WTC11 (cell line): Measurements from ENCODE around the gene EPHX1. TPM values are rescaled to one million over a fixed set of nuclear protein-coding genes. Genes with fewer than 3 reads are reported as not detected.

ENCODE experiments used
- ATAC-seq: fragments of 200-7000 bp; cut with Tn5 transposase; 2 replicates; pipeline ENCODE4 v1.10.0; 2021; ENCODE audit warnings: mild to moderate bottlenecking, moderate library complexity
- CTCF ChIA-PET: fragments of 300-600 bp; sonication (Branson Sonifier 250); formaldehyde crosslinking; loops from one replicate; lab custom pipeline; 2021; ENCODE audit warnings: antibody characterized with exemption; lab: Charles Lee
- POLR2A ChIA-PET: fragments of 350-600 bp; sonication (Branson Sonifier 250); formaldehyde crosslinking; loops from one replicate; lab custom pipeline; 2021; ENCODE audit warnings: antibody characterized with exemption; lab: Charles Lee
- DNase-seq: peaks from one replicate; pipeline ENCODE4 v3.0.0; 2021; ENCODE audit warnings: low spot score
- H3K27ac Mint-ChIP-seq: 2 replicates; pipeline ENCODE4 v1.8.0; 2021; ENCODE audit warnings: mixed read lengths
- H3K27me3 Mint-ChIP-seq: 2 replicates; pipeline ENCODE4 v1.8.0; 2021; ENCODE audit warnings: low read depth, mild to moderate bottlenecking, moderate library complexity, mixed read lengths
- H3K36me3 Mint-ChIP-seq: 2 replicates; pipeline ENCODE4 v1.8.0; 2021; ENCODE audit warnings: mixed read lengths
- H3K4me1 Mint-ChIP-seq: 2 replicates; pipeline ENCODE4 v1.8.0; 2022; ENCODE audit warnings: mixed read lengths
- H3K4me3 Mint-ChIP-seq: 2 replicates; pipeline ENCODE4 v1.8.0; 2021; ENCODE audit warnings: mild to moderate bottlenecking, moderate library complexity, mixed read lengths
- H3K9me3 Mint-ChIP-seq: 2 replicates; pipeline ENCODE4 v1.8.0; 2021; ENCODE audit warnings: mixed read lengths
- CREB1 ChIP-seq: sonication (generic); formaldehyde crosslinking; IDR thresholded peaks from 2 replicates; pipeline ENCODE4 v1.8.0; 2023; ENCODE audit warnings: mild to moderate bottlenecking, missing genetic modification reagents
- ELF4 ChIP-seq: sonication (generic); formaldehyde crosslinking; IDR thresholded peaks from 2 replicates; pipeline ENCODE4 v1.8.1; 2022; ENCODE audit warnings: low read depth, mild to moderate bottlenecking, moderate library complexity, missing genetic modification reagents
- ESRRA ChIP-seq: sonication (generic); formaldehyde crosslinking; IDR thresholded peaks from 2 replicates; pipeline ENCODE4 v1.8.1; 2022; ENCODE audit warnings: mild to moderate bottlenecking, missing genetic modification reagents, borderline replicate concordance
- FOXJ3 ChIP-seq: sonication (generic); formaldehyde crosslinking; IDR thresholded peaks from 2 replicates; pipeline ENCODE4 v1.9.0; 2021; ENCODE audit warnings: missing genetic modification reagents, mild to moderate bottlenecking, borderline replicate concordance
- FOXP1 ChIP-seq: sonication (generic); formaldehyde crosslinking; IDR thresholded peaks from 2 replicates; pipeline ENCODE4 v1.8.0; 2022; ENCODE audit warnings: missing genetic modification reagents, mild to moderate bottlenecking, moderate library complexity, borderline replicate concordance
- IRF2 ChIP-seq: sonication (generic); formaldehyde crosslinking; IDR thresholded peaks from 2 replicates; pipeline ENCODE4 v1.8.0; 2022; ENCODE audit warnings: low read depth, missing genetic modification reagents, borderline replicate concordance
- JAZF1 ChIP-seq: fragments of 250-450 bp; sonication (Bioruptor Pico); IDR thresholded peaks from 2 replicates; pipeline ENCODE4 v1.9.0; 2021; ENCODE audit warnings: moderate library complexity, mild to moderate bottlenecking, inconsistent platforms
- NFE2L1 ChIP-seq: sonication (generic); formaldehyde crosslinking; IDR thresholded peaks from 2 replicates; pipeline ENCODE4 v1.8.1; 2023; ENCODE audit warnings: missing genetic modification reagents
- SOX15 ChIP-seq: fragments of 250-450 bp; sonication (Bioruptor Pico); IDR thresholded peaks from 2 replicates; pipeline ENCODE4 v1.9.0; 2021; ENCODE audit warnings: mild to moderate bottlenecking
- SP1 ChIP-seq: sonication (generic); formaldehyde crosslinking; conservative IDR thresholded peaks from 2 replicates; pipeline ENCODE4 v1.8.1; 2022; ENCODE audit warnings: missing genetic modification reagents
- TCF7 ChIP-seq: sonication (generic); formaldehyde crosslinking; IDR thresholded peaks from 2 replicates; pipeline ENCODE4 v1.8.0; 2022; ENCODE audit warnings: mild to moderate bottlenecking, low read depth, missing genetic modification reagents, moderate library complexity
- ZNF121 ChIP-seq: sonication (generic); formaldehyde crosslinking; IDR thresholded peaks from 2 replicates; pipeline ENCODE4 v1.8.0; 2023; ENCODE audit warnings: missing genetic modification reagents
- ZNF138 ChIP-seq: sonication (generic); formaldehyde crosslinking; conservative IDR thresholded peaks from 2 replicates; pipeline ENCODE4 v1.8.1; 2022; ENCODE audit warnings: mild to moderate bottlenecking, moderate library complexity, missing genetic modification reagents
- ZNF317 ChIP-seq: sonication (generic); formaldehyde crosslinking; IDR thresholded peaks from 2 replicates; pipeline ENCODE4 v1.8.1; 2023; ENCODE audit warnings: low read depth, mild to moderate bottlenecking, moderate library complexity, missing genetic modification reagents, borderline replicate concordance
- ZNF416 ChIP-seq: fragments of 250-450 bp; sonication (Bioruptor Pico); IDR thresholded peaks from 2 replicates; pipeline ENCODE4 v1.9.0; 2021; ENCODE audit warnings: mild to moderate bottlenecking, inconsistent platforms
- ZNF671 ChIP-seq: fragments of 250-450 bp; sonication (Bioruptor Pico); IDR thresholded peaks from 2 replicates; pipeline ENCODE4 v1.8.0; 2021; ENCODE audit warnings: mild to moderate bottlenecking
- total RNA-seq: library from RNA; stranded (reverse); gene quantifications from 3 replicates; pipeline ENCODE4 v1.2.3, GENCODE V29; 2021
- TF ChIP-seq, protein P1 (sequence below): sonication (generic); formaldehyde crosslinking; conservative IDR thresholded peaks from 2 replicates; pipeline ENCODE4 v1.8.1; 2022; ENCODE audit warnings: mild to moderate bottlenecking, missing genetic modification reagents
- TF ChIP-seq, protein P2 (sequence below): sonication (generic); formaldehyde crosslinking; IDR thresholded peaks from 2 replicates; pipeline ENCODE4 v1.8.0; 2023; ENCODE audit warnings: missing genetic modification reagents
- TF ChIP-seq, protein P3 (sequence below): sonication (generic); formaldehyde crosslinking; IDR thresholded peaks from 2 replicates; pipeline ENCODE4 v1.8.0; 2023; ENCODE audit warnings: mild to moderate bottlenecking, missing genetic modification reagents
- TF ChIP-seq, protein P4 (sequence below): sonication (generic); formaldehyde crosslinking; IDR thresholded peaks from 2 replicates; pipeline ENCODE4 v1.8.0; 2022; ENCODE audit warnings: missing genetic modification reagents

EPHX1 gene
- total RNA-seq, 1 experiment from 2014 or later: 60.9 TPM

DNA sequence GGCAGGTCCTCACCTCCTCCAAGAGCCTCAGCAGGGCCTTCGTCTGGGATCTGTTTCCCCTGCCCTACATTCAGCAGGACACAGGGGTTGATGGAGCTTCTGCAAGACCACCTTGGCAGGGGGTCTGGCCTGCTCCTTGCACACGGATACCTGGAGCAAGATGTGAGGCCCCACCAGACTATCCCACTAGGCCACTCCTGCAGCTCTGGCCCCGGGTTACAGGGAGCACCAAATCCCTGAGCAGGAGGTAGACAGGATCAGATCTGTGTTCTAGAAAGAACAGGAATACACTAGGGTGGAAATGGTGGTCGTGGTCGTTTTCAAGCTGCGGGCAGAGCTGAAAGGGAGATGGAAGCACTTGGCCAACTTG lies 33.5 kb downstream of the EPHX1 start (continued):
- TF ChIP-seq JAZF1: no peak
- no peak for TF ChIP-seq CREB1 (CRISPR knock-in tag)
- no peak for TF ChIP-seq SOX15 (CRISPR knock-in tag)

DNA sequence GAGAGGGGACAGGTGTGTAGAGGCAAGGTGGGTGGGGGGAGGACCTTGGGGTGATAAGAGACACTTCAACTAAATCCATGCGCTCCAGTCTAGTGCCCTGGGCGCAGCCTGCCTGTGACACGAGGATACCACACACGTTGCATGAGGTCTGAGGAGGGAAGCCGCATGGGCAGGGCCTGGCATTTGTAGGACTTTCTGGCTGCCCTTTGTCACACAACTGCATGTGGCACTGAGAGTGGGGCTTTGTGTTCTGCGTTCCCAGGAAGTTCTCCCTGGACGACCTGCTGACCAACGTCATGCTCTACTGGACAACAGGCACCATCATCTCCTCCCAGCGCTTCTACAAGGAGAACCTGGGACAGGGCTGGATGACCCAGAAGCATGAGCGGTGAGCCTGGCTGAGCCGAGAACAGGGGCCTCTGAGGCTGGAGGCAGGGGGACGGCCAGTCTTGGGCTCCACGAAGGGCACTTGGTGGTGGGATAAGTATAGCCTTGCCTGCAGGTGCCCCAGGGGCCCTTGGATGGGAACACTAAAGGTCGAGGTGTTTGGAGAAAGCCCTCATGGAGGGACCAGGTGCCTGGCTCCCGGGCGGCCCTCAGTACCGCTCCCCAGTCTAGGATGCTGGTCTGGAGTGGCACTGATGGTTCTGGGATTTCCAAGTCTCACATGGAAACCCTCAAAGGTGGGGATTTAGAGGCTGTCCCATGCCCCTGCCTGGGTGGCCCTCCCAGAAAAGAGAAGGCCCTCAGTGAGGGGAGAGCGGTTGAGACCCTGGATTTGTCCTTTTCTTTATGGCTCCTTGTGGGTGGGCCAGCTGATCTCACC lies 34.5 kb downstream of the EPHX1 start:
- Mint-ChIP-seq H3K4me1 (peaks cover 12% of the 10 kb centered on the region), H3K36me3 (peaks cover 40% of the 10 kb centered on the region), H3K27me3 (no peaks in the 10 kb centered on the region), H3K27ac (no peak overlapping the region), H3K9me3 (no peaks in the 10 kb centered on the region), H3K4me3 (no peak overlapping the region)
- ChIA-PET POLR2A (interaction anchor here (0.8 kb wide), 1 partner anchor 67 kb away, joined by 3 read pairs; no protein-coding TSS in a partner anchor), CTCF (interaction anchor here (0.9 to 3.0 kb wide), 12 partner anchors 16 to 370 kb away, joined by 3 to 32 read pairs (median 9); partner anchors contain the start of genes EPHX1, SRP9 and TMEM63A)
- DNase-seq (no peak), ATAC-seq (no peak)
- TF ChIP-seq ZNF317 (CRISPR knock-in tag): no peak
- TF ChIP-seq ELF4 (CRISPR knock-in tag): no peak
- TF ChIP-seq ZNF138: no peak
- no peak for TF ChIP-seq ZNF416 (CRISPR knock-in tag)
- no peak for TF ChIP-seq TCF7 (CRISPR knock-in tag)
- TF ChIP-seq, protein P1, sequence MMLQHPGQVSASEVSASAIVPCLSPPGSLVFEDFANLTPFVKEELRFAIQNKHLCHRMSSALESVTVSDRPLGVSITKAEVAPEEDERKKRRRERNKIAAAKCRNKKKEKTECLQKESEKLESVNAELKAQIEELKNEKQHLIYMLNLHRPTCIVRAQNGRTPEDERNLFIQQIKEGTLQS: no peak
- no peak for TF ChIP-seq ESRRA
- no peak for TF ChIP-seq FOXJ3 (CRISPR knock-in tag)
- no peak for TF ChIP-seq IRF2 (CRISPR knock-in tag)
- TF ChIP-seq, protein P2, sequence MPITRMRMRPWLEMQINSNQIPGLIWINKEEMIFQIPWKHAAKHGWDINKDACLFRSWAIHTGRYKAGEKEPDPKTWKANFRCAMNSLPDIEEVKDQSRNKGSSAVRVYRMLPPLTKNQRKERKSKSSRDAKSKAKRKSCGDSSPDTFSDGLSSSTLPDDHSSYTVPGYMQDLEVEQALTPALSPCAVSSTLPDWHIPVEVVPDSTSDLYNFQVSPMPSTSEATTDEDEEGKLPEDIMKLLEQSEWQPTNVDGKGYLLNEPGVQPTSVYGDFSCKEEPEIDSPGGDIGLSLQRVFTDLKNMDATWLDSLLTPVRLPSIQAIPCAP: no peak

DNA sequence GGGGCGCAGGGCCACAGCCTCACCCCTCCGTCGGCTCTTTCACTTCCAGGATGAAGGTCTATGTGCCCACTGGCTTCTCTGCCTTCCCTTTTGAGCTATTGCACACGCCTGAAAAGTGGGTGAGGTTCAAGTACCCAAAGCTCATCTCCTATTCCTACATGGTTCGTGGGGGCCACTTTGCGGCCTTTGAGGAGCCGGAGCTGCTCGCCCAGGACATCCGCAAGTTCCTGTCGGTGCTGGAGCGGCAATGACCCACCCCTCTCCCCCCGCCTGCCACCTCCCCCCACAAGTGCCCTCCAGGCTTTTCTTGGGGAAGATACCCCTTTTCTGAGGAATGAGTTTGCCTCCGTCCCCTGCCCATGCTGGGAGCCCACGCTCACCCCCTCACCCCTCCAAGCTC lies 35.2 kb downstream of the EPHX1 start:
- Mint-ChIP-seq H3K36me3 (peaks cover 43% of the 10 kb centered on the region), H3K27ac (peak overlapping the region; percentile 32; the same call in 1 of the 2 replicates), H3K27me3 (no peaks in the 10 kb centered on the region), H3K9me3 (peaks cover under 1% of the 10 kb centered on the region; the same call in 1 of the 2 replicates), H3K4me3 (no peak overlapping the region), H3K4me1 (peaks cover 12% of the 10 kb centered on the region)
- TF ChIP-seq ZNF121 (CRISPR knock-in tag): no peak
- no peak for TF ChIP-seq NFE2L1
- TF ChIP-seq ZNF671 (CRISPR knock-in tag): no peak
- no peak for TF ChIP-seq FOXP1 (CRISPR knock-in tag)
- POLR2A ChIA-PET: interaction anchor here (0.8 kb wide), 1 partner anchor 68 kb away, joined by 3 read pairs; no protein-coding TSS in a partner anchor
- ATAC-seq (no peak), DNase-seq (no peak)
- CTCF ChIA-PET: interaction anchor here (0.8 to 3.0 kb wide), 19 partner anchors 15 to 372 kb away, joined by 3 to 32 read pairs (median 5); partner anchors contain the start of genes EPHX1, LEFTY1, SRP9 and TMEM63A

DNA sequence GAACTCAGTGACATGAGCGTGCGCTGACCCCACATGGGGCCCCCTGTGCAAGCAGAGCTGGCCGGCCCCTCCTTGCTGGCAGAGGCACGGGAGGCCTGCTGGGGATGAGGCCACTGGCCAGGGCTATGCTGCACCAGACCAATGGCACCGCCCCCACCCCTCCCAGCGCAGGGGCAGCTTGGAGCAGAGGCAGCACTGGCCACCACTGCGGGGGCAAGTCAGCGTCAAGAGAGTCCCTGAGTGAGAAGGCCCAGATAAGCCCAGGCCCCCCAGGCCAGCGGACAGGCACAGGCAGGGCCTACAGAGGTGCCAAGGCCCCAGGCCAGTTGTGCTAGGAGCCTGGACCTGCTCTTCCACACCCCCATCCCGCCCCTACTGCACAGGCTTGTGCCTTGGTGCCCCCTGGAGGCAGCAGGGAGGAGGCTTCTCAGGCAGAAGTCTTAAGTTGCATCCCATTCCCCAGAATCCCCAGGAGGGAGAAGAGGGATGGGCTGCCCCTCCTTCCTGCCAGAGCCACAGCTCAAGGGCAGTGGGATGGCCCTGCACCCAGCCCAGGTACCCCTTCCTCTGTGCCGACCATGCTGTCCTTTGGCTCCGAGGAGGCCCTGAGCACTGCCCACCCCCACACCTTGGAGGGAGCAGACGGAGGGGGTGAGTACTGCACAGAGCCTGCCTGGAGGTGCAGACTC lies 35.8 kb downstream of the EPHX1 start:
- H3K4me1 Mint-ChIP-seq: peaks cover 12% of the 10 kb centered on the region
- no peak overlapping the region for H3K4me3 Mint-ChIP-seq
- H3K36me3 Mint-ChIP-seq: peaks cover 45% of the 10 kb centered on the region
- CTCF ChIA-PET: interaction anchor here (0.6 to 3.0 kb wide), 32 partner anchors 9 to 372 kb away, joined by 3 to 32 read pairs (median 4); partner anchors contain the start of genes EPHX1, LEFTY1, SRP9 and TMEM63A
- ATAC-seq: peak; percentile 82
- H3K27ac Mint-ChIP-seq: peak overlapping the region; percentile 87
- H3K27me3 Mint-ChIP-seq: no peaks in the 10 kb centered on the region
- POLR2A ChIA-PET: interaction anchor here (1.2 to 1.5 kb wide), 2 partner anchors 36 to 68 kb away, joined by 3 to 5 read pairs; partner anchors contain the start of gene SRP9
- DNase-seq: peak; percentile 90
- H3K9me3 Mint-ChIP-seq: peaks cover 6% of the 10 kb centered on the region; the same call in 1 of the 2 replicates
- TF ChIP-seq FOXP1 (CRISPR knock-in tag) (peak; percentile 31; the same call in 1 of the 2 replicates), IRF2 (CRISPR knock-in tag) (no peak), ZNF416 (CRISPR knock-in tag) (no peak), SP1 (peak; percentile 89)
- TF ChIP-seq, protein P3, sequence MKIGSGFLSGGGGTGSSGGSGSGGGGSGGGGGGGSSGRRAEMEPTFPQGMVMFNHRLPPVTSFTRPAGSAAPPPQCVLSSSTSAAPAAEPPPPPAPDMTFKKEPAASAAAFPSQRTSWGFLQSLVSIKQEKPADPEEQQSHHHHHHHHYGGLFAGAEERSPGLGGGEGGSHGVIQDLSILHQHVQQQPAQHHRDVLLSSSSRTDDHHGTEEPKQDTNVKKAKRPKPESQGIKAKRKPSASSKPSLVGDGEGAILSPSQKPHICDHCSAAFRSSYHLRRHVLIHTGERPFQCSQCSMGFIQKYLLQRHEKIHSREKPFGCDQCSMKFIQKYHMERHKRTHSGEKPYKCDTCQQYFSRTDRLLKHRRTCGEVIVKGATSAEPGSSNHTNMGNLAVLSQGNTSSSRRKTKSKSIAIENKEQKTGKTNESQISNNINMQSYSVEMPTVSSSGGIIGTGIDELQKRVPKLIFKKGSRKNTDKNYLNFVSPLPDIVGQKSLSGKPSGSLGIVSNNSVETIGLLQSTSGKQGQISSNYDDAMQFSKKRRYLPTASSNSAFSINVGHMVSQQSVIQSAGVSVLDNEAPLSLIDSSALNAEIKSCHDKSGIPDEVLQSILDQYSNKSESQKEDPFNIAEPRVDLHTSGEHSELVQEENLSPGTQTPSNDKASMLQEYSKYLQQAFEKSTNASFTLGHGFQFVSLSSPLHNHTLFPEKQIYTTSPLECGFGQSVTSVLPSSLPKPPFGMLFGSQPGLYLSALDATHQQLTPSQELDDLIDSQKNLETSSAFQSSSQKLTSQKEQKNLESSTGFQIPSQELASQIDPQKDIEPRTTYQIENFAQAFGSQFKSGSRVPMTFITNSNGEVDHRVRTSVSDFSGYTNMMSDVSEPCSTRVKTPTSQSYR (CRISPR knock-in tag): 0 out of 2 replicates have a peak, but pooled peaks have one; percentile 47
- TF ChIP-seq, protein P4, sequence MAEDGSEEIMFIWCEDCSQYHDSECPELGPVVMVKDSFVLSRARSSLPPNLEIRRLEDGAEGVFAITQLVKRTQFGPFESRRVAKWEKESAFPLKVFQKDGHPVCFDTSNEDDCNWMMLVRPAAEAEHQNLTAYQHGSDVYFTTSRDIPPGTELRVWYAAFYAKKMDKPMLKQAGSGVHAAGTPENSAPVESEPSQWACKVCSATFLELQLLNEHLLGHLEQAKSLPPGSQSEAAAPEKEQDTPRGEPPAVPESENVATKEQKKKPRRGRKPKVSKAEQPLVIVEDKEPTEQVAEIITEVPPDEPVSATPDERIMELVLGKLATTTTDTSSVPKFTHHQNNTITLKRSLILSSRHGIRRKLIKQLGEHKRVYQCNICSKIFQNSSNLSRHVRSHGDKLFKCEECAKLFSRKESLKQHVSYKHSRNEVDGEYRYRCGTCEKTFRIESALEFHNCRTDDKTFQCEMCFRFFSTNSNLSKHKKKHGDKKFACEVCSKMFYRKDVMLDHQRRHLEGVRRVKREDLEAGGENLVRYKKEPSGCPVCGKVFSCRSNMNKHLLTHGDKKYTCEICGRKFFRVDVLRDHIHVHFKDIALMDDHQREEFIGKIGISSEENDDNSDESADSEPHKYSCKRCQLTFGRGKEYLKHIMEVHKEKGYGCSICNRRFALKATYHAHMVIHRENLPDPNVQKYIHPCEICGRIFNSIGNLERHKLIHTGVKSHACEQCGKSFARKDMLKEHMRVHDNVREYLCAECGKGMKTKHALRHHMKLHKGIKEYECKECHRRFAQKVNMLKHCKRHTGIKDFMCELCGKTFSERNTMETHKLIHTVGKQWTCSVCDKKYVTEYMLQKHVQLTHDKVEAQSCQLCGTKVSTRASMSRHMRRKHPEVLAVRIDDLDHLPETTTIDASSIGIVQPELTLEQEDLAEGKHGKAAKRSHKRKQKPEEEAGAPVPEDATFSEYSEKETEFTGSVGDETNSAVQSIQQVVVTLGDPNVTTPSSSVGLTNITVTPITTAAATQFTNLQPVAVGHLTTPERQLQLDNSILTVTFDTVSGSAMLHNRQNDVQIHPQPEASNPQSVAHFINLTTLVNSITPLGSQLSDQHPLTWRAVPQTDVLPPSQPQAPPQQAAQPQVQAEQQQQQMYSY (CRISPR knock-in tag): peak; percentile 77
